HepG2 (cell line): ENCODE measurements around the gene CX3CR1. TPM values are rescaled to one million over a fixed set of nuclear protein-coding genes. Genes with fewer than 3 reads are reported as not detected.

Experiments used
- ATAC-seq: fragments of 200-7000 bp; cut with Tn5 transposase; 3 replicates; pipeline ENCODE4 v1.9.1; 2020; ENCODE audit warnings: mild to moderate bottlenecking, moderate library complexity
- BruUV-seq: library from RNA; stranded (reverse); fragments of 400-500 nt; replicated peaks from 2 replicates; lab custom pipeline; 2021; lab: Mats Ljungman, UMichigan
- CTCF ChIA-PET: fragments of 300-600 bp; formaldehyde crosslinking; extraction: SDS; loops from one replicate; lab custom pipeline; 2021; ENCODE audit warnings: low total read pairs, inconsistent platforms, low intra/inter-chr PET ratio; lab: Yijun Ruan, JAX
- POLR2A ChIA-PET: fragments of 350-600 bp; sonication (Branson Sonifier 250); formaldehyde crosslinking; loops from one replicate; lab custom pipeline; 2020; ENCODE audit warnings: antibody characterized with exemption, inconsistent platforms; lab: Yijun Ruan, JAX
- DNase-seq: peaks from one replicate; pipeline ENCODE4 v3.0.0-alpha.2; 2015; ENCODE audit warnings: low spot score
- FAIRE-seq: peaks from 3 replicates; lab custom pipeline; 2011; peaks lifted over from hg19 to GRCh38; lab: Jason Lieb, UNC
- H2AFZ ChIP-seq: one replicate; pipeline ENCODE4 v1.6.1; 2011; ENCODE audit warnings: low read length, inconsistent platforms
- H3K27ac ChIP-seq: fragments of 300-600 bp; 3 replicates; pipeline ENCODE4 v1.8.0; 2011; ENCODE audit warnings: mixed run types, mild to moderate bottlenecking, mixed read lengths, low read length, inconsistent platforms; ENCODE audit not compliant: insufficient read depth; ENCODE audit errors: extremely low read length
- H3K27me3 ChIP-seq, 2 experiments: fragments of 200-600 bp in 1 of 2; 2 replicates in 1 of 2; 3 replicates in 1 of 2; pipeline versions ENCODE4 v1.6.0 to v1.8.0; 2011; ENCODE audit warnings: low read length in 2 of 2, mild to moderate bottlenecking in 2 of 2, moderate library complexity in 2 of 2, inconsistent platforms in 1 of 2; ENCODE audit not compliant: insufficient read depth in 2 of 2, control insufficient read depth in 1 of 2
- H3K36me3 ChIP-seq, 2 experiments: fragments of 200-600 bp in 1 of 2; replicated peaks in 1 of 2; 2 replicates in 1 of 2; 3 replicates in 1 of 2; pipeline versions ENCODE4 v1.5.1 to v1.8.0; 2011; ENCODE audit warnings: low read length in 2 of 2, inconsistent platforms in 1 of 2; ENCODE audit not compliant: insufficient read depth in 2 of 2, control insufficient read depth in 1 of 2
- H3K4me1 ChIP-seq: 2 replicates; pipeline ENCODE4 v1.5.1; 2012; ENCODE audit warnings: low read length, inconsistent platforms; ENCODE audit not compliant: insufficient read depth
- H3K4me2 ChIP-seq: 2 replicates; pipeline ENCODE4 v1.6.0; 2011; ENCODE audit warnings: low read depth, low read length, inconsistent platforms
- H3K4me3 ChIP-seq, 3 experiments: fragments of 200-600 bp in 1 of 3; sonication (generic), shearing (Covaris generic) in 1 of 3; replicated peaks in 1 of 3; 2 replicates each; pipeline ENCODE4 v1.5.1; 2011 to 2016; ENCODE audit warnings: low read length in 3 of 3, inconsistent platforms in 2 of 3, low read depth in 2 of 3, mild to moderate bottlenecking in 2 of 3, control low read depth in 1 of 3, mixed read lengths in 1 of 3; ENCODE audit not compliant: insufficient read depth in 1 of 3
- H3K79me2 ChIP-seq: one replicate; pipeline ENCODE4 v1.6.1; 2011; ENCODE audit warnings: low read length, inconsistent platforms; ENCODE audit not compliant: insufficient read depth
- H3K9ac ChIP-seq: 2 replicates; pipeline ENCODE4 v1.6.0; 2011; ENCODE audit warnings: mild to moderate bottlenecking, low read depth, low read length, inconsistent platforms; ENCODE audit not compliant: insufficient read depth
- H3K9me3 ChIP-seq: 2 replicates; pipeline ENCODE4 v1.5.1; 2012; ENCODE audit warnings: mild to moderate bottlenecking, low read length
- H4K20me1 ChIP-seq: 2 replicates; pipeline ENCODE4 v1.6.0; 2011; ENCODE audit warnings: inconsistent platforms, mild to moderate bottlenecking, low read length, moderate library complexity; ENCODE audit not compliant: insufficient read depth
- CC2D1A ChIP-seq: sonication (generic); formaldehyde crosslinking; IDR thresholded peaks from 2 replicates; pipeline ENCODE4 v1.8.1; 2023; ENCODE audit warnings: mild to moderate bottlenecking, missing genetic modification reagents
- HOXA7 ChIP-seq: sonication (generic); formaldehyde crosslinking; IDR thresholded peaks from 2 replicates; pipeline ENCODE4 v1.8.1; 2022; ENCODE audit warnings: mild to moderate bottlenecking, missing genetic modification reagents, moderate library complexity
- MAF1 ChIP-seq: sonication (generic); formaldehyde crosslinking; IDR thresholded peaks from 2 replicates; pipeline ENCODE4 v1.5.0; 2020; ENCODE audit warnings: missing genetic modification reagents, borderline replicate concordance
- MEIS2 ChIP-seq: sonication (generic); formaldehyde crosslinking; IDR thresholded peaks from 2 replicates; pipeline ENCODE4 v1.9.0; 2021; ENCODE audit warnings: mild to moderate bottlenecking, missing genetic modification reagents
- NR1H2 ChIP-seq: sonication (generic); formaldehyde crosslinking; IDR thresholded peaks from 2 replicates; pipeline ENCODE4 v1.8.1; 2022; ENCODE audit warnings: low read depth, missing genetic modification reagents, borderline replicate concordance
- NRL ChIP-seq: sonication (generic); formaldehyde crosslinking; IDR thresholded peaks from 2 replicates; pipeline ENCODE4 v1.5.0; 2020; ENCODE audit warnings: missing genetic modification reagents, mild to moderate bottlenecking, moderate library complexity, borderline replicate concordance
- PAF1 ChIP-seq: IDR thresholded peaks from 2 replicates; pipeline ENCODE4 v1.6.1; 2016; ENCODE audit warnings: missing genetic modification reagents, missing compliant biosample characterization
- POLR2AphosphoS5 ChIP-seq: IDR thresholded peaks from 2 replicates; pipeline ENCODE4 v1.6.1; 2012; ENCODE audit warnings: low read depth, low read length
- SCMH1 ChIP-seq: sonication (generic); formaldehyde crosslinking; IDR thresholded peaks from 2 replicates; pipeline ENCODE4 v1.9.0; 2021; ENCODE audit warnings: missing genetic modification reagents, mild to moderate bottlenecking, borderline replicate concordance
- SUZ12 ChIP-seq: fragments of 150-350 bp; IDR thresholded peaks from 2 replicates; pipeline ENCODE4 v1.6.1; 2014; ENCODE audit warnings: low read depth, low read length
- ZMAT3 ChIP-seq: sonication (generic); formaldehyde crosslinking; conservative IDR thresholded peaks from 2 replicates; pipeline ENCODE4 v1.7.0; 2021; ENCODE audit warnings: missing genetic modification reagents
- ZNF326 ChIP-seq: sonication (generic); formaldehyde crosslinking; IDR thresholded peaks from 2 replicates; pipeline ENCODE4 v1.4.0; 2020; ENCODE audit warnings: missing genetic modification reagents, borderline replicate concordance
- ZNF468 ChIP-seq: sonication (generic); formaldehyde crosslinking; IDR thresholded peaks from 2 replicates; pipeline ENCODE4 v1.8.0; 2022; ENCODE audit warnings: mild to moderate bottlenecking, moderate library complexity, missing genetic modification reagents
- ZSCAN12 ChIP-seq: sonication (generic); formaldehyde crosslinking; IDR thresholded peaks from 2 replicates; pipeline ENCODE4 v1.9.0; 2021; ENCODE audit warnings: mild to moderate bottlenecking, missing genetic modification reagents
- WGBS: methylation state at CpG from one replicate; pipeline ENCODE4 v1.1.6; 2017; ENCODE audit warnings: low lambda C conversion rate; 5-methylcytosine and 5-hydroxymethylcytosine counted together
- in situ Hi-C: cut with HindIII; loops from 2 replicates; pipeline ENCODE4 v1.10.0; 2017; ENCODE audit warnings: low pct_unique_long_range_greater_than_20kb; ENCODE audit not compliant: extremely low pct_ligation_motif_present
- intact Hi-C: fragments of 100-400 bp; cut with micrococcal nuclease; formaldehyde crosslinking; loops from one replicate; pipeline ENCODE4 v1.10.0; 2022; ENCODE audit not compliant: unreplicated experiment
- polyA plus RNA-seq, 8 experiments: library from polyadenylated mRNA; depleted of rRNA in 3 of 8; stranded (reverse) in 7 of 8; unstranded in 1 of 8; fragments of >200 nt; fragmentation: Illumina TruSeq in 4 of 8; extraction: Trizol in 4 of 8; gene quantifications; 2 replicates each; pipeline versions ENCODE4 v1.2.1 to v1.2.3, GENCODE V29; 2011 to 2016; ENCODE audit warnings: low read depth in 4 of 8, missing spikeins in 1 of 8, mixed read lengths in 1 of 8; ENCODE audit not compliant: insufficient read depth in 1 of 8
- total RNA-seq, 5 experiments: library from RNA; depleted of rRNA; stranded (reverse); fragments of >200 nt; fragmentation: Illumina TruSeq; extraction: Trizol; gene quantifications; 2 replicates each; pipeline ENCODE4 v1.2.3, GENCODE V29; 2016; ENCODE audit warnings: low read depth in 1 of 5
- TF ChIP-seq, protein P1 (sequence below): sonication (generic); formaldehyde crosslinking; IDR thresholded peaks from 2 replicates; pipeline ENCODE4 v1.4.0; 2020; ENCODE audit warnings: missing genetic modification reagents
- TF ChIP-seq, protein P2 (sequence below): sonication (generic); formaldehyde crosslinking; IDR thresholded peaks from 2 replicates; pipeline ENCODE4 v1.5.0; 2020; ENCODE audit warnings: missing genetic modification reagents
- TF ChIP-seq, protein P3 (sequence below): sonication (generic); formaldehyde crosslinking; IDR thresholded peaks from 2 replicates; pipeline ENCODE4 v1.4.0; 2020; ENCODE audit warnings: missing genetic modification reagents, borderline replicate concordance

Gene CX3CR1
- total and polyA plus RNA-seq, 2 of the 13 experiments (the other 11 are each of a cell fraction or from before 2014, with no cell fraction given) = not detected

DNA sequence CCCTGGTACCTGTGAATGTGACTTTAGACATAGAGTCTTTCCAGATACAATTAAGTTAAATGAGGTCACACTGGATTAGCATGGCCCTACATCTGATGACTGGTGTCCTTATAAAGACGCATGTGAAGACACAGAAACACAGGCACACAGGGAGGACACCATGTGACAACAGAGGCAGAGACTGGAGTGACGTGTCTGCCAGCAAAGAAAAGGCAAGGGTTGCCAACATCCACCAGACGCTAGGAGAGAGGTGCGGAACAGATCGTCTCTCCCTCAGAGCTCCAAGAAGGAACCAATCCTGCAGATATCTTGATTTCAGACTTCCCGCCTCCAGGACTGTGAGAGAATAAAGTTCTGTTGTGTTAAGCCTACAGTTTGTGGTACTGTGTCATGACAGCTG lies 42.8 kb downstream of the CX3CR1 start (continued):
- TF ChIP-seq, protein P1, sequence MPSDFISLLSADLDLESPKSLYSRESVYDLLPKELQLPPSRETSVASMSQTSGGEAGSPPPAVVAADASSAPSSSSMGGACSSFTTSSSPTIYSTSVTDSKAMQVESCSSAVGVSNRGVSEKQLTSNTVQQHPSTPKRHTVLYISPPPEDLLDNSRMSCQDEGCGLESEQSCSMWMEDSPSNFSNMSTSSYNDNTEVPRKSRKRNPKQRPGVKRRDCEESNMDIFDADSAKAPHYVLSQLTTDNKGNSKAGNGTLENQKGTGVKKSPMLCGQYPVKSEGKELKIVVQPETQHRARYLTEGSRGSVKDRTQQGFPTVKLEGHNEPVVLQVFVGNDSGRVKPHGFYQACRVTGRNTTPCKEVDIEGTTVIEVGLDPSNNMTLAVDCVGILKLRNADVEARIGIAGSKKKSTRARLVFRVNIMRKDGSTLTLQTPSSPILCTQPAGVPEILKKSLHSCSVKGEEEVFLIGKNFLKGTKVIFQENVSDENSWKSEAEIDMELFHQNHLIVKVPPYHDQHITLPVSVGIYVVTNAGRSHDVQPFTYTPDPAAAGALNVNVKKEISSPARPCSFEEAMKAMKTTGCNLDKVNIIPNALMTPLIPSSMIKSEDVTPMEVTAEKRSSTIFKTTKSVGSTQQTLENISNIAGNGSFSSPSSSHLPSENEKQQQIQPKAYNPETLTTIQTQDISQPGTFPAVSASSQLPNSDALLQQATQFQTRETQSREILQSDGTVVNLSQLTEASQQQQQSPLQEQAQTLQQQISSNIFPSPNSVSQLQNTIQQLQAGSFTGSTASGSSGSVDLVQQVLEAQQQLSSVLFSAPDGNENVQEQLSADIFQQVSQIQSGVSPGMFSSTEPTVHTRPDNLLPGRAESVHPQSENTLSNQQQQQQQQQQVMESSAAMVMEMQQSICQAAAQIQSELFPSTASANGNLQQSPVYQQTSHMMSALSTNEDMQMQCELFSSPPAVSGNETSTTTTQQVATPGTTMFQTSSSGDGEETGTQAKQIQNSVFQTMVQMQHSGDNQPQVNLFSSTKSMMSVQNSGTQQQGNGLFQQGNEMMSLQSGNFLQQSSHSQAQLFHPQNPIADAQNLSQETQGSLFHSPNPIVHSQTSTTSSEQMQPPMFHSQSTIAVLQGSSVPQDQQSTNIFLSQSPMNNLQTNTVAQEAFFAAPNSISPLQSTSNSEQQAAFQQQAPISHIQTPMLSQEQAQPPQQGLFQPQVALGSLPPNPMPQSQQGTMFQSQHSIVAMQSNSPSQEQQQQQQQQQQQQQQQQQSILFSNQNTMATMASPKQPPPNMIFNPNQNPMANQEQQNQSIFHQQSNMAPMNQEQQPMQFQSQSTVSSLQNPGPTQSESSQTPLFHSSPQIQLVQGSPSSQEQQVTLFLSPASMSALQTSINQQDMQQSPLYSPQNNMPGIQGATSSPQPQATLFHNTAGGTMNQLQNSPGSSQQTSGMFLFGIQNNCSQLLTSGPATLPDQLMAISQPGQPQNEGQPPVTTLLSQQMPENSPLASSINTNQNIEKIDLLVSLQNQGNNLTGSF (CRISPR knock-in tag) = no peak
- TF ChIP-seq SUZ12 (no peak), ZSCAN12 (CRISPR knock-in tag) (no peak), MEIS2 (CRISPR knock-in tag) (no peak), ZMAT3 (CRISPR knock-in tag) (no peak), NRL (CRISPR knock-in tag) (no peak), PAF1 (CRISPR knock-in tag) (no peak), MAF1 (CRISPR knock-in tag) (no peak)

DNA sequence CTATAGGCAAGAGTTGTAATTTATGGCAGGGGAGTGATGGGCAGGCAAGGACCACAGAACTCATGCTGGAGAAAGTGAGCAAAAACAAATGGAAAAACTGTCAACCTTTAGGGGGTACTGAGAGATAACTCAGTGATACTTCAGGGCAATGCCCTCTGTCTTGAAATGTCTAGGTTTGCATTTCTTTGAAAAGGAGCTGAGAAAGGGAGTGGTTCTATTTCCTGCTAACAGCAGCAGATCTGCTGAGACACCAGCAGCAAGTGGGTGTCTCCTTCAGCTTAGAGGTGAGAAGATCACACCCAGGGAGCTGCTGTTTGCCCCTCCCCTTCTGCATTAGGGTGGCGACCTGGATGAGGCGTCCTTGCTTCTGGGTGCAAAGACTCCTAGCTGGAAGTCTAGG lies 45.2 kb downstream of the CX3CR1 start:
- in situ Hi-C loops (no loop called here), intact Hi-C loops (no loop called here)
- Histone ChIP-seq H3K27ac (no peak overlapping the region), H3K4me1 (no peaks in the 10 kb centered on the region), H3K4me3 (no peak overlapping the region), H3K79me2 (no peaks in the 10 kb centered on the region), H3K36me3 (no peaks in the 10 kb centered on the region), H2AFZ (no peak overlapping the region), H3K9me3 (no peaks in the 10 kb centered on the region), H4K20me1 (no peaks in the 10 kb centered on the region), H3K9ac (no peak overlapping the region), H3K4me2 (no peak overlapping the region), H3K27me3 (peaks cover 2 to 15% of the 10 kb centered on the region in 2 experiments; a peak in 2 of 5 replicates)
- CTCF ChIA-PET = no interaction called here
- no TSS peak for BruUV-seq
- POLR2A ChIA-PET = no interaction called here
- WGBS = 37% methylated on average over 2 of the region's 2 CpGs
- no peak for DNase-seq
- no peak for ATAC-seq
- no peak for FAIRE-seq
- TF ChIP-seq HOXA7 (no peak), NR1H2 (CRISPR knock-in tag) (no peak), ZNF326 (CRISPR knock-in tag) (no peak), ZNF468 (CRISPR knock-in tag) (no peak), POLR2AphosphoS5 (no peak), CC2D1A (no peak), SCMH1 (CRISPR knock-in tag) (no peak)
- TF ChIP-seq, protein P2, sequence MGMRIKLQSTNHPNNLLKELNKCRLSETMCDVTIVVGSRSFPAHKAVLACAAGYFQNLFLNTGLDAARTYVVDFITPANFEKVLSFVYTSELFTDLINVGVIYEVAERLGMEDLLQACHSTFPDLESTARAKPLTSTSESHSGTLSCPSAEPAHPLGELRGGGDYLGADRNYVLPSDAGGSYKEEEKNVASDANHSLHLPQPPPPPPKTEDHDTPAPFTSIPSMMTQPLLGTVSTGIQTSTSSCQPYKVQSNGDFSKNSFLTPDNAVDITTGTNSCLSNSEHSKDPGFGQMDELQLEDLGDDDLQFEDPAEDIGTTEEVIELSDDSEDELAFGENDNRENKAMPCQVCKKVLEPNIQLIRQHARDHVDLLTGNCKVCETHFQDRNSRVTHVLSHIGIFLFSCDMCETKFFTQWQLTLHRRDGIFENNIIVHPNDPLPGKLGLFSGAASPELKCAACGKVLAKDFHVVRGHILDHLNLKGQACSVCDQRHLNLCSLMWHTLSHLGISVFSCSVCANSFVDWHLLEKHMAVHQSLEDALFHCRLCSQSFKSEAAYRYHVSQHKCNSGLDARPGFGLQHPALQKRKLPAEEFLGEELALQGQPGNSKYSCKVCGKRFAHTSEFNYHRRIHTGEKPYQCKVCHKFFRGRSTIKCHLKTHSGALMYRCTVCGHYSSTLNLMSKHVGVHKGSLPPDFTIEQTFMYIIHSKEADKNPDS = no peak
- TF ChIP-seq, protein P3, sequence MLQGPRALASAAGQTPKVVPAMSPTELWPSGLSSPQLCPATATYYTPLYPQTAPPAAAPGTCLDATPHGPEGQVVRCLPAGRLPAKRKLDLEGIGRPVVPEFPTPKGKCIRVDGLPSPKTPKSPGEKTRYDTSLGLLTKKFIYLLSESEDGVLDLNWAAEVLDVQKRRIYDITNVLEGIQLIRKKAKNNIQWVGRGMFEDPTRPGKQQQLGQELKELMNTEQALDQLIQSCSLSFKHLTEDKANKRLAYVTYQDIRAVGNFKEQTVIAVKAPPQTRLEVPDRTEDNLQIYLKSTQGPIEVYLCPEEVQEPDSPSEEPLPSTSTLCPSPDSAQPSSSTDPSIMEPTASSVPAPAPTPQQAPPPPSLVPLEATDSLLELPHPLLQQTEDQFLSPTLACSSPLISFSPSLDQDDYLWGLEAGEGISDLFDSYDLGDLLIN (CRISPR knock-in tag) = no peak
